HepG2 (cell line): ENCODE data around the gene GCLC.

ENCODE experiments used
- ATF3 ChIP-seq: sonication (generic); formaldehyde crosslinking; IDR thresholded peaks from 2 replicates; pipeline ENCODE4 v1.4.0; 2020; ENCODE audit warnings: missing genetic modification reagents
- BHLHE40 ChIP-seq: IDR thresholded peaks from 2 replicates; pipeline ENCODE4 v1.6.1; 2011; ENCODE audit warnings: low read length, improper control_type of control experiment
- CEBPB ChIP-seq: IDR thresholded peaks from 2 replicates; pipeline ENCODE4 v1.6.1; 2011; ENCODE audit warnings: low read depth, low read length, improper control_type of control experiment, borderline replicate concordance
- CTCF ChIP-seq: sonication (generic); formaldehyde crosslinking; IDR thresholded peaks from 2 replicates; pipeline ENCODE4 v1.5.0; 2020; ENCODE audit warnings: mild to moderate bottlenecking, missing genetic modification reagents, moderate library complexity
- EZH2 ChIP-seq: conservative IDR thresholded peaks from 2 replicates; pipeline ENCODE4 v1.6.1; 2012; ENCODE audit warnings: mild to moderate bottlenecking, low read depth, low read length, moderate library complexity
- HNRNPH1 ChIP-seq: fragments of 200-400 bp; formaldehyde crosslinking; optimal IDR thresholded peaks from 2 replicates; pipeline ENCODE3; 2017; ENCODE audit warnings: mild to moderate bottlenecking, low read depth, low read length
- NKX3-1 ChIP-seq: sonication (generic); formaldehyde crosslinking; IDR thresholded peaks from 2 replicates; pipeline ENCODE4 v1.5.0; 2020; ENCODE audit warnings: missing genetic modification reagents
- PBX2 ChIP-seq: IDR thresholded peaks from 2 replicates; pipeline ENCODE4 v1.6.1; 2016; ENCODE audit warnings: control low read depth
- TBL1XR1 ChIP-seq: fragments of 150-350 bp; IDR thresholded peaks from 2 replicates; pipeline ENCODE4 v1.6.1; 2014; ENCODE audit warnings: borderline replicate concordance, low read length; ENCODE audit not compliant: partially characterized antibody
- ZNF513 ChIP-seq: sonication (generic); formaldehyde crosslinking; conservative IDR thresholded peaks from 2 replicates; pipeline ENCODE4 v1.5.0; 2020; ENCODE audit warnings: missing genetic modification reagents
- ZNF614 ChIP-seq: IDR thresholded peaks from 2 replicates; pipeline ENCODE4 v1.6.1; 2018; ENCODE audit warnings: missing biosample characterization, missing genetic modification reagents, inconsistent platforms, borderline replicate concordance
- ZZZ3 ChIP-seq: sonication (generic); formaldehyde crosslinking; IDR thresholded peaks from 2 replicates; pipeline ENCODE4 v1.4.0; 2020; ENCODE audit warnings: missing genetic modification reagents, mild to moderate bottlenecking, borderline replicate concordance

GRCh38 chr6:53476964-53477363 lies 67.9 kb downstream of the GCLC start:
- TF ChIP-seq ZZZ3: no peak
- TF ChIP-seq TBL1XR1: no peak
- TF ChIP-seq ATF3 (CRISPR knock-in tag): no peak
- TF ChIP-seq CEBPB: no peak
- TF ChIP-seq BHLHE40: no peak
- no peak for TF ChIP-seq ZNF513 (CRISPR knock-in tag)
- no peak for TF ChIP-seq CTCF (CRISPR knock-in tag)
- no peak for TF ChIP-seq EZH2
- TF ChIP-seq HNRNPH1: no peak
- TF ChIP-seq PBX2 (CRISPR knock-in tag): no peak
- TF ChIP-seq ZNF614 (CRISPR knock-in tag): no peak
- no peak for TF ChIP-seq NKX3-1
